Measurements from ENCODE around the gene ALDH5A1. TPM values are rescaled to one million over a fixed set of nuclear protein-coding genes. Genes with fewer than 3 reads are reported as not detected.

Gene ALDH5A1
- total and polyA plus RNA-seq, 10 of the 15 experiments (the other 5 are each of a cell fraction or from before 2014, with no cell fraction given), result 2.6 to 13.8 (median 9.3) TPM

- Histone ChIP-seq H2AFZ (ENCODE audit: control insufficient read depth, low read depth, low read length) (no peak overlapping the region), H3K79me2 (ENCODE audit: control insufficient read depth, insufficient read depth, low read length) (no peaks in the 10 kb centered on the region), H3K36me3 (ENCODE audit: control insufficient read depth in 2 of 2, insufficient read depth in 2 of 2, low read length in 1 of 2) (no peaks in the 10 kb centered on the region), H3K9ac (ENCODE audit: control insufficient read depth, insufficient read depth, low read length) (no peak overlapping the region), H3K9me3 (replicated peaks; ENCODE audit: control insufficient read depth, insufficient read depth, low read length) (no peaks in the 10 kb centered on the region), H3K4me1 (ENCODE audit: control insufficient read depth, insufficient read depth, low read length) (no peaks in the 10 kb centered on the region), H3K4me2 (ENCODE audit: control insufficient read depth, insufficient read depth) (no peak overlapping the region), H4K20me1 (ENCODE audit: control insufficient read depth, insufficient read depth) (no peaks in the 10 kb centered on the region), H3K27ac (ENCODE audit: control insufficient read depth, insufficient read depth) (no peak overlapping the region), H3K4me3 (no peak overlapping the region), H3K27me3 (replicated peaks in 1 of 2; ENCODE audit: control insufficient read depth in 2 of 2, insufficient read depth in 2 of 2, low read length in 1 of 2) (no peaks in the 10 kb centered on the region)
- ChIA-PET CTCF (interaction anchor here (1.0 to 1.5 kb wide), 5 partner anchors 11 to 32 kb away, joined by 3 to 6 read pairs (median 5); no protein-coding TSS in a partner anchor), POLR2A (no interaction called here), SMC1A (ENCODE audit: uncharacterized antibody, unreplicated experiment) (interaction anchor here (0.7 to 1.5 kb wide), 3 partner anchors 10 to 191 kb away, joined by 3 to 4 read pairs (median 4); no protein-coding TSS in a partner anchor), RAD21 (ENCODE audit: unreplicated experiment) (interaction anchor here (1.4 kb wide), 1 partner anchor 198 kb away, joined by 3 read pairs; no protein-coding TSS in a partner anchor)
- FAIRE-seq (no peak), DNase-seq (ENCODE audit: low read depth, low spot score) (no peak), ATAC-seq (no peak; the same call in 1 of the 3 replicates)
- intact Hi-C loops (cut with micrococcal nuclease; ENCODE audit: unreplicated experiment) (no loop called here), in situ Hi-C loops (cut with MboI) (no loop called here)
- TF ChIP-seq USF1 (IDR thresholded peaks at IDR 0.05; ENCODE audit: borderline replicate concordance, extremely low read length, insufficient read depth, low read depth, low read length) (no peak), YBX1 (IDR thresholded peaks at IDR 0.05) (no peak), BCLAF1 (IDR thresholded peaks at IDR 0.05) (no peak)
- WGBS (ENCODE audit: insufficient coverage, insufficient replicate concordance, low lambda C conversion rate, missing lambda C conversion rate), result 23% methylated on average over 4 of the region's 4 CpGs
- no TSS peak for BruUV-seq (replicated peaks)
Measured at GRCh38 chr6:24568683-24569082, 73.9 kb downstream of the ALDH5A1 start.
